G401 (cell line): ENCODE data around the gene AFF3. TPM values are rescaled to one million over a fixed set of nuclear protein-coding genes. Genes with fewer than 3 reads are reported as not detected.

Experiments used
- DNase-seq: peaks from one replicate; pipeline ENCODE4 v3.0.0-alpha.2; 2015; ENCODE audit warnings: low spot score
- in situ Hi-C: cut with HindIII; loops from 2 replicates; pipeline ENCODE4 v1.10.0; 2016; ENCODE audit warnings: low sequenced_read_pairs, mixed read lengths
- total RNA-seq: library from RNA; depleted of rRNA; stranded (reverse); fragments of >200 nt; shearing (Covaris generic); gene quantifications from 2 replicates; pipeline ENCODE4 v1.2.3, GENCODE V29; 2014

Gene AFF3
- total RNA-seq, 1 experiment from 2014 or later, result 3.0 TPM

GRCh38 chr2:99598441-99598840 is 543.9 kb downstream of the AFF3 start:
- in situ Hi-C loops, result no loop called here
- DNase-seq, result no peak

- DNase-seq, result no peak
- in situ Hi-C loops, result no loop called here
Measured at GRCh38 chr2:99597616-99598015, 544.8 kb downstream of the AFF3 start.

DNA sequence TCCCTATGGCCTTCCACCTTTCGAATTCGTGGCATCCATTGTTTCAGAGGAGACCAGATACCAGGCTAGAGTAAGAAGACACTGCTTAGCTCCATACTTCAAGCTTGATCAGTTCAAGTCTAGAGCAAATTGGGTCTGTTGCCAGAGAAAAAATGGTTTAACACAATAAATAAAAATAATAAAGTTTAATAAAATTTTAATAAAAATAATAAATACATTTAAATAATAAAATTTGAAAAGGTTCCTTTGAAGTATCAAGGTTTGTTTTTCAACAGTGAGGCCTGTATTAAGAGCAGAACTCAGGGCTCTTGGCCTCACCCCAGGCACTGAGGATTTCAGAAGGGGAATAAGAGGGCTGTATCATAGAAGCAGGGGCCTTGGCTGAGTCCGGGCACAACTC is 547.0 kb downstream of the AFF3 start:
- in situ Hi-C loops, result no loop called here
- DNase-seq, result no peak

DNA sequence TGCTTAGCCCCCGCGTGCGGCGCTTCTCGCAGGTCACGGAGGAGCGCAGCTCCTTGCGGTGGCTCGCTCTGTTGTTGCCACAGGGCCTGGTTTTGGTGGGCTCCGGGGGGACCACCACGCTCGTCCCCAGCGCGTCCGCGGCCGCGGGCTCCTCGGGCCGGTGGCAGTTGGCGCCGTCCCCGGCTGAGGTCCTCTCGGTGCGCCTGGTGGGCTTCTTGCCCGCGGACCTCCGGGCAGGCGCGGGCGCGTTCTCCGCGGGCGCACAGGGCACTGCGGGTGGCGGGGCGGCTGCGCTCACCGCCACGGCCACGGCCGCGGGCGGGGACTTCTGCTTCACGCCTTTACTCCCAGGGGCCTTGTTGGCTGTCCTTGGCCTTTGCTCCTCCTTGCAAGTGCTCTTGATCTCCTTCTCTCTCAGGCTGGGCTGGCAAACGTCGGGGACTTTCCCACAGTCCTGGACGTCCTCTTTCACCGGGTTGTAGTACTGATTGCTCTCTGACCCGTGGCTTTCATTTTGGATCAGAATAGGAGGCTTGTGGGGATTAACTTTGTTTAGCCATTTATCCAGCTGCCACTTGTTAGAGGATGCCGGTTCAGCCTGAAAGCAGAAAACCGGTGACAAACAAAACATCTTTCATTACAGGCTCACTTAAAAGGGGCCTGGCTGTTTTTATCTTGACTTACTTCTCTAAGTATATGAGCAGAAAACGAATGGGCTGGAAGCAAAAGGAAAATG is 548.5 kb downstream of the AFF3 start:
- DNase-seq, result no peak
- in situ Hi-C loops, result no loop called here

GRCh38 chr2:99576775-99577174 is 565.6 kb downstream of the AFF3 start:
- in situ Hi-C loops, result no loop called here

DNA sequence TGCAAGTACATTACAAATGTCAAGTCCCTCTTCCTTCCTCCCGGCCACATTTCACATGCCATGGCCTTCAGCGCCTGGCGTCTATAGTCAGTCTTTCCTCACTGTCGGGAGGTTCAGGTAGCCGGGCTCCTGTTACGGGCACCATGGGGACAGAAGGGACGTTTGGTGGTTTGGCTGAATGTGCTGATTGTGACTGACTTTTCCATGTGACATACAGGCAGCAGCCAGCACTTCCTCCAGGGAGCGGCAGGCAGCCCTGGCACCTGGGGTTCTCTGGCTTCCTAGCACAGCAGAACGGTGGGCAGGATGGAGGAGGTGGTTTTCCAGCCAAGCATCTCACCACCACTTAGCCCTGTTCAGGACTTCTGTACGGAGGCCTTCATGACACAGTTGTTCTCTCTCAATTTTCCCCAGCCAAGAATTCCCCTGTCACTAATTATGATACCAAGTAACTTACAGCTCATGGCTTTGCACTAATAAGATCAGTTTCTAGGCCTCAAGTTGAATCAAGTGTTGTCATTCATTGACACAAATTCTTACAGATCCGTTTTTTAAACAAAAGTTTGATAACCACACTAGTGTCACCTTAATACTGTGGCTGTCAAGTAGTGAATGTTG is 568.6 kb downstream of the AFF3 start:
- in situ Hi-C loops, result no loop called here
- peak; percentile 95 for DNase-seq

More at GRCh38 chr2:99576775-99577174, 565.6 kb downstream of the AFF3 start:
- no peak for DNase-seq

DNA sequence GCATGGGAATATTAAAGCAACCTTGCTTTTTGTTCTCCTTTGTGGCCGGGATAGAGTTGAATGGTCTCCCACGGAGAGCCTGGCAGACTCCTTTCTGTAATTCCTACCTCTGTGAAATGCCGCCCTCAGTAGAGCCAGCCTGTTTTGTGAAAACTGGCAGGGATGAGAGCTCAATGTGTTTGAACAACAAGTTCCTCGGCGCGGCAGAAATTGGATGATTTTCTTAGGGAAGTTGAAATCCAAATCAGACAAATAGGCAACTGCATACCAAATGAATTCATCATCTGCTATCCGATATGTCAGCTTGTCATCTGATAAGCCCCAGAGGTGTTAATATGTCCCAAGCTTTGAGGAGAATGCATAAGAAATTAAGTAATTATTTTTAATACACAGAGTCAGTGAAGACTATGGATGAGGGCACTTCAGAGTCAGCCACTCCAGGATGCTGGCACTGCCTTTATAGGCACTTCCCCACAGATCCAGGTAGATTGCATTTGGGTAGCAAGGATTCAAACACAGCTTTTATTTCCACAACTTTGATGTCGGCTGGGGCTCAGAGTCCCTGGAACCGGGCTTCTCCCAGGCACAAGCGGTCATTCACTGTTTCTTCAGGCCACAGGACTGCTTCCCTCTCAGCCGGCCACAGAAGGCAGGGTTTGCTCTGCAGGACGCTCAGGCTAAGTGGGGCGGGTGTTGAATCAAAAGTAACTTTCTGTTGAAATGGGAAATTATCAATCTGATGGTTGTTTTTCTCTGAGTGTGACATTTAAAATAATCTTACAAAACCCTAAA is 569.8 kb downstream of the AFF3 start:
- in situ Hi-C loops, result no loop called here
- DNase-seq, result peak; percentile 96

GRCh38 chr2:99571954-99572353 is 570.4 kb downstream of the AFF3 start:
- in situ Hi-C loops, result no loop called here
- no peak for DNase-seq

DNA sequence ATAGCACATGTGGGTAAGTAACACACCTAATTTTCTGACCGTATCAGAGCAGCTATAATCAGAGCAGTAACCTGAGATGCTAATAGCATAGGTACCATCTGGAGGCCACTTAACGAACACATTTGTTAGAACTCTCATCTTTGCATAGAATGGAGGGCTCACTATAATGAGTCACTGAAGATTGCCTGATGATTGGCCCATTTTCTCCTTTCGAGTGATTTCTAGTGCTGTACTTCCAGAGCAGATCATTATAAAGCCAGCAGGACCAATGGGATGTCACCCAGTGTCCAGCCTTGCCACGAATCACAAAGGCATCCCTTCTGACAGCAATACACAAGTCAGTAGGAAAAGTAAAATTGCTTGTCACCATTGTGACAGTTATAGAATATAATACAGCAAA is 570.9 kb downstream of the AFF3 start:
- peak; percentile 41 for DNase-seq
- in situ Hi-C loops, result no loop called here

- DNase-seq, result no peak
- in situ Hi-C loops, result no loop called here
Measured at GRCh38 chr2:99571021-99571420, 571.4 kb downstream of the AFF3 start.

DNA sequence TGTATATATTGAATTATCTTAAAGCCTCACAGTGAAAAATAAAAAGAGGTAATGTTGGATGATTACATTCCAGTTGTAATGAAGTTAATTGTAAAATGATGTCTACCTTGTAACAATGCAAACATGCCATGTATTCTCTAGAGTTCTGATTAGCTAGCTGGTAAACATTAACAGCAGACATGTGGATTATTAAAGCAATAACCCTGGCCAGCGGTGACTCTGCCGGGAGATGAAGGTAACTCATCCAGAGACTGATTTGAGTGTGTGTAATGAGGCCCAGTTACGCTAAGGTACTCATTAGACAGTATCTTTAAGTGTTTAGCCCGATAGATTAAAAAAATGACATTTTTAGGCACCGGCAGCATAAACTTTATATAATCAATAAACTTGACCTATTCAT is 573.0 kb downstream of the AFF3 start:
- DNase-seq, result no peak
- in situ Hi-C loops, result no loop called here

DNA sequence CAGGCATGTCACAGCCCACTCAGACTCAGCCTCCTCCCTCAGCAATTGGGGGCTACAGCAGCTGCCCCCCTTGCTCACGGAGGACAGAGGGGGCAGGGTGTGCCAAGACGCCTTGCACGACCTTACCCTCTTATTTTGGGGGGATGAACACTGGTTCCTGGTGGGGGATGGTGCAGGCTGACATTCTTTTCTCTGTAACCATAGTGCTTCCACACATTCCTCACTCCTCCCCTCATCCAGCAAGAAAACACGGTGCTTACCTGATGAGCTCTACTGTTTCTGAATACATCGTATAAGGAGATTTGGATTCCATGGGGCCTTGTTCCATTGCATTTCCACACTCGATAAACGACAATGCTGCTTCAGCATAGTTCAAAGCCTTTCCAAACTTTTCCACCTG is 577.2 kb downstream of the AFF3 start:
- in situ Hi-C loops, result no loop called here

DNA sequence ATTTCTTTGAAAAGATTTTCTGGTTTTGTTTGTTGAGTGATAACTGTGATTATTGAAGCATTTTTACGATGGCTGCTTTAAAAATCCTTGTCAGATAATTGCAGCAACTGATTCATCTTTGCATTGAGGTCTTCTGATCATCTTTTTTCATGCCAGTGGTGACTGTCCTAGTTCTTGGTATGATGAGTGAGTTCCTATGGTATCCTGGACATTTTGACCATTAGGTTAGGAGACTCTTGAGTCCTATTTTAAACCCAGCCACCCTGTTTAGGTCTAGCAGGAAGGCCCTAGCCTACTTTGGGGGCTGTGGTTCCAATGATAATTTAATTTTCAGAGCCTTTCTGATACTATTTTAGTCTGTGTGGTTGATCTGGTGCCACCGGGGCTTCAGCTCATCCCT is 579.9 kb downstream of the AFF3 start:
- no peak for DNase-seq
- in situ Hi-C loops, result no loop called here

More for the DNA sequence above, 577.2 kb downstream of the AFF3 start:
- no peak for DNase-seq

DNA sequence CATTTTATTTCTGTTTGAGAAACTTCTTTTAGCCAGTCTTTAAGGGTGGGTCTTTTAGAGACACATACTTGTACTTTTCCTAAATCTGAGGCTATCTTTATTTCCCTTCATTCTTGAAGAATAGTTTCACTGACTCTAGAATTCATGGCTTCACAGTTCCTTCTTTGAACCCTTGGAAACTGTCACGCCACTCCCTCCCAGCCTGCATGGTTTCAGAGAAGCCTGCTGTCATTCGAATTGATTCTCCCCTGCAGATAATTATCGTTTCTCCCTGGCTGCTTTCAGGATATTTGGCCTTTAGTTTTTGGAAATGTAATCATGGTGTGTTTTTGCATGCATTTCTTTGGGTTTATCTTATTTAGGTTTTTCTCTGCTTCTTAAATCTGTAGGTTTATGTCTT is 580.6 kb downstream of the AFF3 start:
- DNase-seq, result no peak
- in situ Hi-C loops, result no loop called here

DNA sequence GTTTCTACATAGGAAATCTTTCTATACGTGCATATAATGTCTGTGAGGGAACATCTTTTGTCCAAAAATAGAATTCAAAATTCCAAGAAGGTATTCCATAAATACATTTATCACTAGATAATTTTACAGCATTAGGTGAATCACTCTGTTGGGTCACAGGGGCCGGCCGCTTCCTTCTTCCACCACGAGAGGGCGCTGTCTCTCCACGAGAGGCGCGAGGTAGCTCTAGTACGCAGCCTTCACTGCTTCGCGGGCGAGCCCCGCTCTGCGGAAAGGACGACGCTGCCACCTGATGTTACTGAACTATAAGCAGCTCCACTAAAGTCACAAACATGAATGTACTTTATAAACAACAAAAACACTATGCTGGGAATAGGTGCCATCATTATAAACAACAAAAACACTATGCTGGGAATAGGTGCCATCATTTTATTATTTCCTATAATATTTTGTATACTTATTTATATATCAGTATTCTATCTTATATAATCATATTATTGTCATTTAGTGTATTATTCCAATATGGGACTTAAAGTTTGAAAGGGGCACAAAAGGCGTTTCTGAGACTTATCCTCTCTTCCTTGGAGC is 583.2 kb downstream of the AFF3 start:
- in situ Hi-C loops, result no loop called here
- peak; percentile 85 for DNase-seq

- DNase-seq, result no peak
- in situ Hi-C loops, result no loop called here
Measured at GRCh38 chr2:99555404-99555803, 587.0 kb downstream of the AFF3 start.

DNA sequence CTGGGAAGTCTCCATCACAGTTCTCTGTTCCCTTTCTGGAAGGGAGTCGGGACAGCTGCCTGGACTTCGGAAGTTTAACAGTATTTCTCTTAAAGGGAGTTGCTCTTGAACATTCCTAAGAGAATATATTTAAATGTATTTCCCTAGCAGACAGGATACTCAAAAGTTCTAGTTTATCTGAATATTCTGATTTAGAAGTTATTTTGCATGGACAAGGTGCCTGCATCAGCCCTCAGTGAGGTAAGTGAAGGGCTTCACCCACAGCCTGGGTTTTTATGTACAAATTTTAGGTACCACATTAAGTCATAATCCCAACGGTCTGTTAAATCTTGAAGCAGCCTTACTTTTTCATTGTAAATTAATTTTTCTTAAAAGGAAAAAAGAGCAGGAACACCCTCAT is 587.5 kb downstream of the AFF3 start:
- no peak for DNase-seq
- in situ Hi-C loops, result no loop called here

GRCh38 chr2:99554238-99554637 is 588.2 kb downstream of the AFF3 start:
- peak; percentile 41 for DNase-seq
- in situ Hi-C loops, result no loop called here

- in situ Hi-C loops, result no loop called here
- peak; percentile 57 for DNase-seq
Measured at GRCh38 chr2:99552529-99552928, 589.9 kb downstream of the AFF3 start.

DNA sequence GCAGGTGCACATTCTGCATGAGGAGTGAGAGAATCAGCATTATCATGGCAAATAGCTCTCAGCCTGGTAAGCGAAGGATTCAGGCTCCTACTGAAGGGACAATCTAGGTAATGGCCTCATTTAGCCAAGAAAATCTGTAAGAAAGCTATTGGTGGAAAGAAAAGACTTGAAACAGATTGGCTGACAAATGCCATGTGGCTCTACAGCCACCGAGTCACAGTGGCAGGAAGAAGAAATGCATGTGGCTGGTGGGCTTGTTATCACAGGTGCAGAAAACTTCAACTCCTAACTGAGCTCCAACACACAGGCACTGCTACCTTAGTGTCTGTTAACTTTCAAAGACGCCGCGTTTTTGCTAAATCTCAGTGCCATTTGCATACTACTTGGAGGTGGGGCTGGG is 592.0 kb downstream of the AFF3 start:
- in situ Hi-C loops, result no loop called here
- DNase-seq, result no peak
